IMR-90 (cell line): ENCODE measurements around the gene MASTL. TPM values are rescaled to one million over a fixed set of nuclear protein-coding genes. Genes with fewer than 3 reads are reported as not detected.

Experiments used
- ATAC-seq: fragments of 200-7000 bp; cut with Tn5 transposase; 2 replicates; pipeline ENCODE4 v1.9.1; 2020; ENCODE audit warnings: low read depth, mild to moderate bottlenecking, moderate library complexity
- BruUV-seq: library from RNA; stranded (reverse); fragments of 400-500 nt; replicated peaks from 2 replicates; lab custom pipeline; 2021; lab: Mats Ljungman, UMichigan
- CTCF ChIA-PET: fragments of 300-600 bp; formaldehyde crosslinking; extraction: SDS; loops from one replicate; lab custom pipeline; 2021; ENCODE audit warnings: antibody characterized with exemption; lab: Yijun Ruan, JAX
- POLR2A ChIA-PET: fragments of 300-600 bp; sonication (Branson Sonifier 250); formaldehyde crosslinking; loops from one replicate; lab custom pipeline; 2022; ENCODE audit warnings: antibody characterized with exemption; ENCODE audit not compliant: unreplicated experiment; lab: Charles Lee
- DNase-seq: peaks from one replicate; pipeline ENCODE4 v3.0.0; 2013
- H2AFZ ChIP-seq: replicated peaks from 2 replicates; pipeline ENCODE3; 2013; ENCODE audit warnings: low read length, mild to moderate bottlenecking; ENCODE audit not compliant: poor library complexity
- H2AK5ac ChIP-seq: 2 replicates; pipeline ENCODE4 v1.6.1; 2013; ENCODE audit warnings: low read depth, low read length, inconsistent platforms
- H2AK9ac ChIP-seq: replicated peaks from 2 replicates; pipeline ENCODE3; 2013; ENCODE audit warnings: mild to moderate bottlenecking, low read depth, low read length, moderate library complexity; ENCODE audit not compliant: poor library complexity
- H2BK120ac ChIP-seq: 2 replicates; pipeline ENCODE4 v1.6.1; 2013; ENCODE audit warnings: low read depth, low read length, inconsistent platforms
- H2BK15ac ChIP-seq: 3 replicates; pipeline ENCODE4 v1.6.1; 2013; ENCODE audit warnings: low read depth, low read length, inconsistent platforms
- H2BK20ac ChIP-seq: 2 replicates; pipeline ENCODE4 v1.6.1; 2013; ENCODE audit warnings: low read depth, mild to moderate bottlenecking, inconsistent platforms, low read length, moderate library complexity
- H2BK5ac ChIP-seq: 2 replicates; pipeline ENCODE4 v1.6.1; 2013; ENCODE audit warnings: mild to moderate bottlenecking, low read depth, low read length, inconsistent platforms; ENCODE audit not compliant: poor library complexity, severe bottlenecking
- H3K14ac ChIP-seq: replicated peaks from 2 replicates; pipeline ENCODE4 v1.6.1; 2013; ENCODE audit warnings: low read depth, low read length, inconsistent platforms
- H3K18ac ChIP-seq: 2 replicates; pipeline ENCODE4 v1.6.1; 2013; ENCODE audit warnings: low read depth, low read length, control low read depth
- H3K23ac ChIP-seq: 2 replicates; pipeline ENCODE4 v1.6.1; 2013; ENCODE audit warnings: low read depth, low read length, inconsistent platforms
- H3K27ac ChIP-seq: 2 replicates; pipeline ENCODE4 v1.5.1; 2013; ENCODE audit warnings: mild to moderate bottlenecking, control low read depth, low read length; ENCODE audit not compliant: insufficient read depth
- H3K27me3 ChIP-seq: 2 replicates; pipeline ENCODE4 v1.6.1; 2013; ENCODE audit warnings: low read length; ENCODE audit not compliant: control insufficient read depth, insufficient read depth
- H3K36me3 ChIP-seq: 2 replicates; pipeline ENCODE4 v1.6.1; 2013; ENCODE audit warnings: low read length, mixed read lengths; ENCODE audit not compliant: control insufficient read depth, insufficient read depth
- H3K4ac ChIP-seq: 2 replicates; pipeline ENCODE4 v1.6.1; 2013; ENCODE audit warnings: low read depth, low read length, inconsistent platforms
- H3K4me1 ChIP-seq: 2 replicates; pipeline ENCODE4 v1.6.1; 2013; ENCODE audit warnings: low read length, mixed read lengths; ENCODE audit not compliant: control insufficient read depth, insufficient read depth
- H3K4me2 ChIP-seq: 2 replicates; pipeline ENCODE4 v1.6.1; 2013; ENCODE audit warnings: low read depth, mild to moderate bottlenecking, control low read depth, low read length, moderate library complexity
- H3K4me3 ChIP-seq: 2 replicates; pipeline ENCODE4 v1.5.1; 2013; ENCODE audit warnings: low read depth, mild to moderate bottlenecking, control low read depth, low read length, moderate library complexity; ENCODE audit not compliant: insufficient read depth
- H3K56ac ChIP-seq: 2 replicates; pipeline ENCODE4 v1.6.1; 2013; ENCODE audit warnings: low read length, inconsistent platforms; ENCODE audit not compliant: insufficient read depth; ENCODE audit errors: extremely low read depth
- H3K79me1 ChIP-seq, 2 experiments: 2 replicates each; pipeline ENCODE4 v1.6.1; 2013; ENCODE audit warnings: low read length in 2 of 2, inconsistent platforms in 1 of 2, low read depth in 1 of 2
- H3K9ac ChIP-seq: 2 replicates; pipeline ENCODE4 v1.6.1; 2013; ENCODE audit warnings: low read depth, low read length, control low read depth
- H3K9me1 ChIP-seq: 2 replicates; pipeline ENCODE4 v1.6.1; 2013; ENCODE audit warnings: low read length, inconsistent platforms; ENCODE audit not compliant: insufficient read depth
- H3K9me3 ChIP-seq: 2 replicates; pipeline ENCODE4 v1.6.1; 2013; ENCODE audit warnings: low read length; ENCODE audit not compliant: control insufficient read depth, insufficient read depth
- H4K20me1 ChIP-seq: 2 replicates; pipeline ENCODE4 v1.6.1; 2013; ENCODE audit warnings: low read length, inconsistent platforms; ENCODE audit not compliant: insufficient read depth
- H4K5ac ChIP-seq: 2 replicates; pipeline ENCODE4 v1.6.1; 2013; ENCODE audit warnings: mild to moderate bottlenecking, low read depth, low read length, control low read depth
- H4K8ac ChIP-seq, 2 experiments: 2 replicates each; pipeline ENCODE4 v1.6.1; 2013; ENCODE audit warnings: low read depth in 2 of 2, low read length in 2 of 2, control low read depth in 1 of 2, inconsistent platforms in 1 of 2
- H4K91ac ChIP-seq: 2 replicates; pipeline ENCODE4 v1.6.1; 2013; ENCODE audit warnings: low read depth, low read length, inconsistent platforms; ENCODE audit not compliant: insufficient read depth
- BHLHE40 ChIP-seq: fragments of 150-350 bp; IDR thresholded peaks from 2 replicates; pipeline ENCODE4 v1.6.1; 2016; ENCODE audit warnings: mild to moderate bottlenecking, low read depth, low read length
- CEBPB ChIP-seq: IDR thresholded peaks from 2 replicates; pipeline ENCODE4 v1.6.1; 2012; ENCODE audit warnings: low read depth, low read length, improper control_type of control experiment
- CHD1 ChIP-seq: IDR thresholded peaks from 2 replicates; pipeline ENCODE4 v1.6.1; 2012; ENCODE audit warnings: low read depth, low read length, improper control_type of control experiment
- FOS ChIP-seq: fragments of 150-350 bp; IDR thresholded peaks from 2 replicates; pipeline ENCODE4 v1.6.1; 2016; ENCODE audit warnings: low read depth, low read length
- MAFK ChIP-seq: IDR thresholded peaks from 2 replicates; pipeline ENCODE4 v1.6.1; 2012; ENCODE audit warnings: low read depth, low read length, improper control_type of control experiment
- MAZ ChIP-seq: IDR thresholded peaks from 2 replicates; pipeline ENCODE4 v1.6.1; 2012; ENCODE audit warnings: low read depth, mild to moderate bottlenecking, low read length, improper control_type of control experiment, moderate library complexity, borderline replicate concordance
- MXI1 ChIP-seq: IDR thresholded peaks from 2 replicates; pipeline ENCODE4 v1.6.1; 2012; ENCODE audit warnings: low read depth, mild to moderate bottlenecking, low read length, moderate library complexity, borderline replicate concordance
- NFE2L2 ChIP-seq: fragments of 150-350 bp; IDR thresholded peaks from 2 replicates; pipeline ENCODE4 v1.6.1; 2016; ENCODE audit warnings: low read depth, mild to moderate bottlenecking, low read length
- POLR2A ChIP-seq: IDR thresholded peaks from 2 replicates; pipeline ENCODE4 v1.6.1; 2012; ENCODE audit warnings: mild to moderate bottlenecking, low read depth, low read length
- RAD21 ChIP-seq: IDR thresholded peaks from 2 replicates; pipeline ENCODE4 v1.6.1; 2012; ENCODE audit warnings: low read length, improper control_type of control experiment
- RCOR1 ChIP-seq: IDR thresholded peaks from 2 replicates; pipeline ENCODE4 v1.6.1; 2012; ENCODE audit warnings: mild to moderate bottlenecking, low read length, improper control_type of control experiment; ENCODE audit not compliant: insufficient replicate concordance
- RFX5 ChIP-seq: IDR thresholded peaks from 2 replicates; pipeline ENCODE4 v1.8.0; 2012; ENCODE audit warnings: low read depth, mild to moderate bottlenecking, low read length, moderate library complexity
- SMC3 ChIP-seq: fragments of 150-350 bp; IDR thresholded peaks from 2 replicates; pipeline ENCODE4 v1.6.1; 2016; ENCODE audit warnings: low read depth, mild to moderate bottlenecking, antibody characterized with exemption, low read length, moderate library complexity
- dilution Hi-C: fragments of 300-500 bp; cut with HindIII; formaldehyde crosslinking; loops from one replicate; pipeline ENCODE4 v1.14.3; 2018; ENCODE audit warnings: low sequenced_read_pairs; ENCODE audit not compliant: unreplicated experiment
- in situ Hi-C: fragments of 300-500 bp; cut with MboI; formaldehyde crosslinking; loops from 3 replicates; pipeline ENCODE4 v1.14.3; 2019; ENCODE audit warnings: low sequenced_read_pairs, inconsistent platforms, mixed read lengths
- intact Hi-C: fragments of 100-400 bp; cut with micrococcal nuclease; formaldehyde crosslinking; loops from 2 replicates; pipeline ENCODE4 v1.10.0; 2022
- polyA plus RNA-seq, 3 experiments: library from polyadenylated mRNA; depleted of rRNA; stranded (reverse); fragments of >200 nt; gene quantifications; 2 replicates each; pipeline ENCODE4 v1.2.3, GENCODE V29; 2012; ENCODE audit warnings: low replicate concordance in 1 of 3
- total RNA-seq: library from RNA; depleted of rRNA; stranded (reverse); fragments of >200 nt; gene quantifications from 2 replicates; pipeline ENCODE4 v1.2.3, GENCODE V29; 2012
- TF ChIP-seq, protein P1 (sequence below): fragments of 150-350 bp; IDR thresholded peaks from 2 replicates; pipeline ENCODE4 v1.6.1; 2017; ENCODE audit warnings: mild to moderate bottlenecking, antibody characterized with exemption, low read length, low read depth
- TF ChIP-seq, protein P2 (sequence below): fragments of 150-350 bp; IDR thresholded peaks from 2 replicates; pipeline ENCODE4 v1.6.1; 2016; ENCODE audit warnings: low read depth, mild to moderate bottlenecking, low read length, moderate library complexity, borderline replicate concordance
- TF ChIP-seq, protein P3 (sequence below): conservative IDR thresholded peaks from 2 replicates; pipeline ENCODE4 v1.5.1; 2012; ENCODE audit warnings: mild to moderate bottlenecking, low read depth, low read length, improper control_type of control experiment

The MASTL gene
- total and polyA plus RNA-seq, 2 of the 4 experiments (the other 2 are of a cell fraction), result 7.0 to 13.4 TPM

GRCh38 chr10:27145937-27146336 lies 9.2 kb upstream of the MASTL start:
- Histone ChIP-seq H3K4ac (no peak overlapping the region), H2BK120ac (no peak overlapping the region), H2AK5ac (no peak overlapping the region), H2AK9ac (no peak overlapping the region), H2BK20ac (no peak overlapping the region), H4K8ac (no peak overlapping the region), H3K56ac (no peak overlapping the region), H3K14ac (no peak overlapping the region), H3K4me2 (no peak overlapping the region), H3K4me3 (no peak overlapping the region), H4K5ac (no peak overlapping the region), H3K9me3 (no peaks in the 10 kb centered on the region), H3K9me1 (no peaks in the 10 kb centered on the region; the same call in 1 of the 2 replicates), H2BK5ac (no peak overlapping the region), H3K36me3 (peaks cover 35% of the 10 kb centered on the region), H3K27ac (no peak overlapping the region), H3K79me1 (peaks cover 13 to 39% of the 10 kb centered on the region in 2 experiments), H3K27me3 (no peaks in the 10 kb centered on the region), H2AFZ (no peak overlapping the region), H3K9ac (no peak overlapping the region), H4K20me1 (peaks cover 36% of the 10 kb centered on the region), H3K23ac (no peak overlapping the region), H2BK15ac (no peak overlapping the region), H3K18ac (no peak overlapping the region), H4K91ac (no peak overlapping the region), H3K4me1 (no peaks in the 10 kb centered on the region)
- intact Hi-C loops, result no loop called here
- in situ Hi-C loops, result no loop called here
- BruUV-seq, result no TSS peak
- ChIA-PET CTCF (no interaction called here), POLR2A (no interaction called here)
- DNase-seq (no peak), ATAC-seq (no peak)
- dilution Hi-C loops, result no loop called here
- no peak for TF ChIP-seq CHD1
- no peak for TF ChIP-seq MAZ
- TF ChIP-seq BHLHE40, result no peak
- TF ChIP-seq, protein P1, sequence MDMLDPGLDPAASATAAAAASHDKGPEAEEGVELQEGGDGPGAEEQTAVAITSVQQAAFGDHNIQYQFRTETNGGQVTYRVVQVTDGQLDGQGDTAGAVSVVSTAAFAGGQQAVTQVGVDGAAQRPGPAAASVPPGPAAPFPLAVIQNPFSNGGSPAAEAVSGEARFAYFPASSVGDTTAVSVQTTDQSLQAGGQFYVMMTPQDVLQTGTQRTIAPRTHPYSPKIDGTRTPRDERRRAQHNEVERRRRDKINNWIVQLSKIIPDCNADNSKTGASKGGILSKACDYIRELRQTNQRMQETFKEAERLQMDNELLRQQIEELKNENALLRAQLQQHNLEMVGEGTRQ, result no peak
- no peak for TF ChIP-seq POLR2A
- TF ChIP-seq, protein P2, sequence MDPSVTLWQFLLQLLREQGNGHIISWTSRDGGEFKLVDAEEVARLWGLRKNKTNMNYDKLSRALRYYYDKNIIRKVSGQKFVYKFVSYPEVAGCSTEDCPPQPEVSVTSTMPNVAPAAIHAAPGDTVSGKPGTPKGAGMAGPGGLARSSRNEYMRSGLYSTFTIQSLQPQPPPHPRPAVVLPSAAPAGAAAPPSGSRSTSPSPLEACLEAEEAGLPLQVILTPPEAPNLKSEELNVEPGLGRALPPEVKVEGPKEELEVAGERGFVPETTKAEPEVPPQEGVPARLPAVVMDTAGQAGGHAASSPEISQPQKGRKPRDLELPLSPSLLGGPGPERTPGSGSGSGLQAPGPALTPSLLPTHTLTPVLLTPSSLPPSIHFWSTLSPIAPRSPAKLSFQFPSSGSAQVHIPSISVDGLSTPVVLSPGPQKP, result no peak
- TF ChIP-seq FOS, result no peak
- TF ChIP-seq RAD21, result no peak
- TF ChIP-seq RCOR1, result no peak
- no peak for TF ChIP-seq RFX5
- TF ChIP-seq, protein P3, sequence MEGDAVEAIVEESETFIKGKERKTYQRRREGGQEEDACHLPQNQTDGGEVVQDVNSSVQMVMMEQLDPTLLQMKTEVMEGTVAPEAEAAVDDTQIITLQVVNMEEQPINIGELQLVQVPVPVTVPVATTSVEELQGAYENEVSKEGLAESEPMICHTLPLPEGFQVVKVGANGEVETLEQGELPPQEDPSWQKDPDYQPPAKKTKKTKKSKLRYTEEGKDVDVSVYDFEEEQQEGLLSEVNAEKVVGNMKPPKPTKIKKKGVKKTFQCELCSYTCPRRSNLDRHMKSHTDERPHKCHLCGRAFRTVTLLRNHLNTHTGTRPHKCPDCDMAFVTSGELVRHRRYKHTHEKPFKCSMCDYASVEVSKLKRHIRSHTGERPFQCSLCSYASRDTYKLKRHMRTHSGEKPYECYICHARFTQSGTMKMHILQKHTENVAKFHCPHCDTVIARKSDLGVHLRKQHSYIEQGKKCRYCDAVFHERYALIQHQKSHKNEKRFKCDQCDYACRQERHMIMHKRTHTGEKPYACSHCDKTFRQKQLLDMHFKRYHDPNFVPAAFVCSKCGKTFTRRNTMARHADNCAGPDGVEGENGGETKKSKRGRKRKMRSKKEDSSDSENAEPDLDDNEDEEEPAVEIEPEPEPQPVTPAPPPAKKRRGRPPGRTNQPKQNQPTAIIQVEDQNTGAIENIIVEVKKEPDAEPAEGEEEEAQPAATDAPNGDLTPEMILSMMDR, result no peak
- TF ChIP-seq MAFK, result no peak
- no peak for TF ChIP-seq NFE2L2
- TF ChIP-seq CEBPB, result no peak
- no peak for TF ChIP-seq MXI1
- TF ChIP-seq SMC3, result no peak
